GOT3 (cell line): ENCODE data around the gene R3HDM2.
"Not testable (repeated sequence)": the region's sequence is repeated elsewhere in the genome, so short reads cannot be mapped to it uniquely, and the experiment has no call there.

ENCODE experiments used
- DNase-seq: peaks from one replicate; lab custom pipeline; 2025; ENCODE audit warnings: mixed read lengths; lab: John Stamatoyannopoulos, UW

Gene R3HDM2

GRCh38 chr12:57426948-57427347 lies 3.9 kb downstream of the R3HDM2 start:
- DNase-seq = not testable (repeated sequence)

- DNase-seq = no peak
Measured at GRCh38 chr12:57420482-57420881, 10.4 kb downstream of the R3HDM2 start.

GRCh38 chr12:57419495-57419894 lies 11.3 kb downstream of the R3HDM2 start:
- no peak for DNase-seq

GRCh38 chr12:57418255-57418654 lies 12.6 kb downstream of the R3HDM2 start:
- DNase-seq = no peak

- no peak for DNase-seq
Measured at GRCh38 chr12:57416039-57416996, 14.5 kb downstream of the R3HDM2 start.

- DNase-seq = no peak
Measured at GRCh38 chr12:57415088-57415487, 15.8 kb downstream of the R3HDM2 start.

GRCh38 chr12:57414160-57414559 lies 16.7 kb downstream of the R3HDM2 start:
- not testable (repeated sequence) for DNase-seq

- DNase-seq = no peak
Measured at GRCh38 chr12:57410534-57410933, 20.3 kb downstream of the R3HDM2 start.

- DNase-seq = no peak
Measured at GRCh38 chr12:57404966-57405640, 25.7 kb downstream of the R3HDM2 start.

GRCh38 chr12:57402156-57402555 lies 28.7 kb downstream of the R3HDM2 start:
- not testable (repeated sequence) for DNase-seq

GRCh38 chr12:57401165-57401564 lies 29.7 kb downstream of the R3HDM2 start:
- no peak for DNase-seq

GRCh38 chr12:57399718-57400463 lies 31.0 kb downstream of the R3HDM2 start:
- DNase-seq = not testable (repeated sequence)

GRCh38 chr12:57397441-57397840 lies 33.4 kb downstream of the R3HDM2 start:
- DNase-seq = no peak

- DNase-seq = no peak
Measured at GRCh38 chr12:57395121-57395520, 35.7 kb downstream of the R3HDM2 start.

GRCh38 chr12:57390174-57390573 lies 40.7 kb downstream of the R3HDM2 start:
- DNase-seq = no peak

GRCh38 chr12:57389033-57389432 lies 41.8 kb downstream of the R3HDM2 start:
- no peak for DNase-seq

- DNase-seq = no peak
Measured at GRCh38 chr12:57388425-57388824, 42.4 kb downstream of the R3HDM2 start.

GRCh38 chr12:57386187-57386720 lies 44.6 kb downstream of the R3HDM2 start:
- no peak for DNase-seq

- no peak for DNase-seq
Measured at GRCh38 chr12:57385586-57385985, 45.3 kb downstream of the R3HDM2 start.

- DNase-seq = no peak
Measured at GRCh38 chr12:57384478-57384877, 46.4 kb downstream of the R3HDM2 start.

- no peak for DNase-seq
Measured at GRCh38 chr12:57381693-57382220, 49.1 kb downstream of the R3HDM2 start.

GRCh38 chr12:57380300-57380699 lies 50.5 kb downstream of the R3HDM2 start:
- no peak for DNase-seq
